Neutrophil (primary cell): ENCODE results near the gene DIPK1B.

Source experiments
- H3K27ac ChIP-seq: fragments of 200-600 bp; sonication (generic); 2 replicates; pipeline ENCODE4 v1.5.1; 2016; ENCODE audit warnings: mild to moderate bottlenecking, moderate library complexity
- H3K27me3 ChIP-seq: fragments of 200-600 bp; sonication (generic); 2 replicates; pipeline ENCODE4 v1.6.0; 2016; ENCODE audit warnings: mild to moderate bottlenecking
- H3K36me3 ChIP-seq: fragments of 200-600 bp; sonication (generic); 2 replicates; pipeline ENCODE4 v1.5.1; 2017
- H3K4me1 ChIP-seq, 2 experiments: fragments of 200-600 bp in 1 of 2; sonication (generic) in 1 of 2; 1 replicate in 1 of 2; 2 replicates in 1 of 2; pipeline versions ENCODE4 v1.5.1 to v1.6.1; 2013 to 2016; ENCODE audit warnings: low read depth in 1 of 2, low read length in 1 of 2, mild to moderate bottlenecking in 1 of 2, moderate library complexity in 1 of 2; ENCODE audit not compliant: control insufficient read depth in 1 of 2, insufficient read depth in 1 of 2
- H3K4me3 ChIP-seq, 2 experiments: fragments of 200-600 bp in 1 of 2; sonication (generic) in 1 of 2; 1 replicate in 1 of 2; 2 replicates in 1 of 2; pipeline ENCODE4 v1.5.1; 2013 to 2016; ENCODE audit warnings: low read depth in 1 of 2, low read length in 1 of 2, mild to moderate bottlenecking in 1 of 2, moderate library complexity in 1 of 2
- H3K9me3 ChIP-seq: fragments of 200-600 bp; sonication (generic); 2 replicates; pipeline ENCODE4 v1.5.1; 2016
- TF ChIP-seq, protein P1 (sequence below): fragments of 200-600 bp; sonication (generic); IDR thresholded peaks from 2 replicates; pipeline ENCODE4 v1.5.1; 2016; ENCODE audit warnings: antibody characterized with exemption

Gene DIPK1B

DNA sequence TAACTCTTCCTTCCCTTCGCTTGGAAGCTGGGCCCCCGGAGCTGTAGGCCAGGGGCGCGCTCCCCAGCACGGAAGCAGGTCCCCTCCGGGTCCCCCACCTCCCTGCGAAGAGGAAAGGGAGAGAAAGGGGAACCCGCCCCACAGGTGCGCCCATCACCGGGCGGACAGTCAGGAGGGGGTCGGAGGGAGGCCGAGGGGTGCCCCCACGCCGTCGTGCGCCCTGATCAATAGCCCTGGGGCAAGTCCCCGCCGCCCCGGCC, 25.9 kb upstream of the DIPK1B start:
- H3K9me3 ChIP-seq, result no peaks in the 10 kb centered on the region
- TF ChIP-seq, protein P1, sequence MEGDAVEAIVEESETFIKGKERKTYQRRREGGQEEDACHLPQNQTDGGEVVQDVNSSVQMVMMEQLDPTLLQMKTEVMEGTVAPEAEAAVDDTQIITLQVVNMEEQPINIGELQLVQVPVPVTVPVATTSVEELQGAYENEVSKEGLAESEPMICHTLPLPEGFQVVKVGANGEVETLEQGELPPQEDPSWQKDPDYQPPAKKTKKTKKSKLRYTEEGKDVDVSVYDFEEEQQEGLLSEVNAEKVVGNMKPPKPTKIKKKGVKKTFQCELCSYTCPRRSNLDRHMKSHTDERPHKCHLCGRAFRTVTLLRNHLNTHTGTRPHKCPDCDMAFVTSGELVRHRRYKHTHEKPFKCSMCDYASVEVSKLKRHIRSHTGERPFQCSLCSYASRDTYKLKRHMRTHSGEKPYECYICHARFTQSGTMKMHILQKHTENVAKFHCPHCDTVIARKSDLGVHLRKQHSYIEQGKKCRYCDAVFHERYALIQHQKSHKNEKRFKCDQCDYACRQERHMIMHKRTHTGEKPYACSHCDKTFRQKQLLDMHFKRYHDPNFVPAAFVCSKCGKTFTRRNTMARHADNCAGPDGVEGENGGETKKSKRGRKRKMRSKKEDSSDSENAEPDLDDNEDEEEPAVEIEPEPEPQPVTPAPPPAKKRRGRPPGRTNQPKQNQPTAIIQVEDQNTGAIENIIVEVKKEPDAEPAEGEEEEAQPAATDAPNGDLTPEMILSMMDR, result no peak
- H3K4me1 ChIP-seq, result peaks cover 38 to 45% of the 10 kb centered on the region in 2 experiments
- peak overlapping the region; percentile 86 to 88 for H3K4me3 ChIP-seq
- H3K36me3 ChIP-seq, result no peaks in the 10 kb centered on the region
- peak overlapping the region; percentile 95 for H3K27ac ChIP-seq
- no peaks in the 10 kb centered on the region for H3K27me3 ChIP-seq

DNA sequence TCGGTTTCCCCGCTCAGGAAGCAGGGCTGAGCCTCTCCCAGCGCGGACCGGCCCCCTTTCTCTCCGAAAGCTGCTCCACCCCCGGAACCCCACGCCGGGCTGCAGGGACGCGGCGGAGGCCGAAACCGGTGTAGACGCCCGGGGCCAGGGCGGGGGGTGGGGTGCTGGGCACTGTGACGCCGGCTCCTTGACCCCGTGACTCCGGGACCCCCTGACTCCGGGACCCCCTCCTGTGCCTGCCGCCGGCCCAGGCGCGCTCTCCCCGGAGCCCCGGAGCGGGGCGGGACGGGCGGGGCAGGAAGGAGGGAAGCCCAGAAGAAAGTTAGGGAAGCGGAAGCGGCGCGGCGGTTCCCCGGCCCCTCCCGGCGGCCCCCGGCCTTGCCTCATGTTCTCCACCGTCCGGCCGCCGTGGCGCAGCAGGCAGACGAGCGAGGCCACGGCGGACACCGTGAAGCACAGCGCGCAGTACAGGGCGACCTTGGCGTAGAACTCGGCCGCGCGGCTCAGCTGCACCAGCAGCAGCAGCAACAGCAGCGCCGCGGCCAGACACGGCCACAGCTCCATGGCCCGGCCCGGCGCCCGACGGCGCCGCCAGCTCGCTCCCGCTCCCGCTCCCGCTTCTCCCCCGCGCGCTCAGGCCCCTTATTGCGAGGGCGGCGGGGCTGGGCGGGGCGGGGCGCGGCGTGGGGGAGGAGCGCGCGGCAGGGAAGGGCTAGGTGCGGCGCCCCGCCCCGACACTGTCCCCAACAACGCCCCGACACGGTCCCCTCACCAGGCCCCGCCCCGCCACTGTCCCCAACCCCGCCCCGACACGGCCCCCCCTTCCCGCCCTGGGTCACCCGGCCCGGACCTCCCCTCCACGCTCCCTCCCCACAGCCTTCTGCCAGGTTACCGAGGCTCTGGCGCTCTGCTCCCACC, 25.3 kb upstream of the DIPK1B start, which contains the start of gene AGPAT2:
Gene AGPAT2, minus strand, starts transcription at position 664 of the 918 bp plus-strand sequence. Its CDS starts 100 bp downstream, at position 564.
- no peaks in the 10 kb centered on the region for H3K27me3 ChIP-seq
- peak within 1 kb of the TSS; percentile 95 for H3K27ac ChIP-seq

DNA sequence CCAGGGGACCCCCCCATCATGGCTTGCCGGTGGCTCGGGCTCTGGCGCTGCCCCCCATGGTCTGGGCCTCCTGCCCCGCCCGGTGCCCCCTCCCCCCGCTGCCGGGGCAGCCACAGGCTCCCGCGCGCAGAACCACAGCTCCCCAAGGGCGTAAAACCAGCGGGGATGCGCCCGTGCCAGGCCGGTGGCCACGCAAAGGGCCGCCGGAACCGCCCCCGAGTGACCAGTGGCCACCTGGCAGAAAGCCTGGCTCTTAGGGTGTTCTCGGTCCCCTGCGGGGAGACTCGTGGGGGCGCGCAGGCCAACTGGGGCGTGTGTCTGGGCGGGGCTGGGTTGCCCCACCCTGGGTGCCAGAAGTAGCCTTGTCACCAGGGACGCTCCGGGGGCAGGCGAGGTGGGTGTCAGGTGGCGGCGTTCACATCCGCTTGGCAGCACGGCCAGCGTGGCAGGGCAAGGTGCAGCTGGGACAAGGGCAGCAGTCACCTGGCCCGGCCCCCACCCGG, 24.6 kb upstream of the DIPK1B start:
- Histone ChIP-seq H3K36me3 (no peaks in the 10 kb centered on the region), H3K4me3 (peak overlapping the region; percentile 57 to 88), H3K4me1 (peaks cover 35 to 39% of the 10 kb centered on the region in 2 experiments), H3K27me3 (no peaks in the 10 kb centered on the region), H3K9me3 (no peaks in the 10 kb centered on the region), H3K27ac (peak overlapping the region; percentile 95)
- TF ChIP-seq, protein P1, result no peak

More for the DNA sequence above, 25.3 kb upstream of the DIPK1B start, which contains the start of gene AGPAT2:
- Histone ChIP-seq H3K4me1 (peaks cover 38 to 44% of the 10 kb centered on the region in 2 experiments), H3K9me3 (no peaks in the 10 kb centered on the region), H3K36me3 (no peaks in the 10 kb centered on the region), H3K4me3 (peak within 1 kb of the TSS; percentile 86 to 88)
- TF ChIP-seq, protein P1, result peak; percentile 47

DNA sequence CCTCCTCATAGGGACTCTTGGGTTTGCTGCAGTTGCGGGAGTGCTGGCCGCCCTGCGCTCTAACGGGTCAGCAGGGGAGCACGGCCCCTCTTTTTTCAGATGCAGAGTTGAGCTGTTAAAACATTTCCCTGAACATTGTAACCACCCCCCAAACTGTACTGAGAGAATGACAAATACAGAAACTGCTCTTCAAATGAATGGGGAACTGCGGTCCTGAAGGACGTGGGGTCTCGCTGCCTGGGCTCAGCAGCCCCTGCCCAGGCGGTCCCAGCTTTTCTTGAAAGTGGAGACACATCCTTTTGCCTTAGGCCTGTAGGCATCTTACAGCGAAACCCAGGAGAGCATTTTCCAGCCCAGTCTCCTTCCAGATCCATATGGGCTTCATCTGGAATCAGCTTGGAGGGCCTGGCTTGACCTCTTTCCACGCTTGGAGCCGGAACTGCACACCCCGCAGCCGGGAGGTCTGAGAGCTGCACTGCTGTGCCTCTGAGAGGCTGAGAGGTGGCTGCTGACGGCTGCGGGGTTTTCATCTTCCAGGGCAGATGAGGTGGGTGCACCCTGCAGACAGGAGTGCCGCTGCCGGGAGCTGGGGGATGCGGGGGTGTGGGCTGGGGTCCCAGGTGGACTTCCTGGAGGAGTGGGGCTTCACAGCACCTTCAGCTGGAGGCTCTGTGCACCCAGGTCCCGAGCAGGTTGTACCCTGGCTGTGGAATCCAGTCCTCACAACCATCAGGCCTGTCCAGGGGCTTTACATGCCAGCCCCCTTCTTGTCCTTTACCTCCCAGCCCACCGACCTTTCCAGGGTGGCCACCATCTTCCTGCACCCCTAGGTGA, 23.9 kb upstream of the DIPK1B start:
- Histone ChIP-seq H3K36me3 (no peaks in the 10 kb centered on the region), H3K9me3 (no peaks in the 10 kb centered on the region), H3K4me1 (peaks cover 30 to 36% of the 10 kb centered on the region in 2 experiments), H3K4me3 (peak overlapping the region; percentile 57 to 88), H3K27me3 (no peaks in the 10 kb centered on the region), H3K27ac (peak overlapping the region; percentile 95)
- TF ChIP-seq, protein P1, result no peak

DNA sequence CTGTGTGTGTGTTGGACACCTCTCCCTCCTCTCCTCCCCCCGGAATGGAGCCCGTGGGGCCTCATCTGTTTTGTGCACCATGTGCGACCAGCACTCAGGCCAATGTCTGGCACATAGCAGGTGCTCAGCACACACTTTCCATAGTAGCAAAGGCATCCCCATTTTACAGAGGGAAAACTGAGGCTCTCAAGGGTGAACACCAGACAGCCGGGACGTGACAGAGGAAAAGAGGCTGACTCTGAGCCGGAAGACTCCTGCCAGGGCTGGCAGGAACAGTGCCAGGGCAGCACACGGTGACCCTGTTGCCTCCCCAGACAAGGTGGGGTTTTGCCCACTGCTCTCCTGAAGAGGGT, 23.3 kb upstream of the DIPK1B start:
- Histone ChIP-seq H3K27ac (no peak overlapping the region), H3K4me1 (peaks cover 30 to 37% of the 10 kb centered on the region in 2 experiments)
- TF ChIP-seq, protein P1, result no peak

More for the DNA sequence above, 23.3 kb upstream of the DIPK1B start:
- Histone ChIP-seq H3K9me3 (no peaks in the 10 kb centered on the region), H3K27me3 (no peaks in the 10 kb centered on the region), H3K36me3 (no peaks in the 10 kb centered on the region), H3K4me3 (no peak overlapping the region)
